Measurements from ENCODE around the gene MAML3.

The MAML3 gene

DNA sequence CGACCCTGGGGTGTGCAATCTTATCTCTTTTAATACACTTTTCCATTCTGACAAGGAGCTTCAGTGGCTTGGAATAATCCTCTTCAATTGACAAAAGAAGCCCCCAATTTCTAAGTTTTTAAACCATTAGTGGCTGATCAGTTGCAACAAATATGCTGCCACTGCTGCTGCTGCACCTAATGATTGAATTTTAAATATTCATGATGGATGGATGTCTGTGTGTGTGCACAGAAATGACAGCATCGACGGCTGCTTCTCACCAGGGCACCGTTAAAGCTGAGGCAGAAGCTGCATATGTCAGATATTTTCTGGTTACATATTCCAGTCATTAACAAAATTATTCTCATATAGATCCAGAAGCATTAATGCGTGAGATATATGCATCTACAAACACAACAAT lies 306.0 kb downstream of the MAML3 start:
- TF ChIP-seq, protein P1, sequence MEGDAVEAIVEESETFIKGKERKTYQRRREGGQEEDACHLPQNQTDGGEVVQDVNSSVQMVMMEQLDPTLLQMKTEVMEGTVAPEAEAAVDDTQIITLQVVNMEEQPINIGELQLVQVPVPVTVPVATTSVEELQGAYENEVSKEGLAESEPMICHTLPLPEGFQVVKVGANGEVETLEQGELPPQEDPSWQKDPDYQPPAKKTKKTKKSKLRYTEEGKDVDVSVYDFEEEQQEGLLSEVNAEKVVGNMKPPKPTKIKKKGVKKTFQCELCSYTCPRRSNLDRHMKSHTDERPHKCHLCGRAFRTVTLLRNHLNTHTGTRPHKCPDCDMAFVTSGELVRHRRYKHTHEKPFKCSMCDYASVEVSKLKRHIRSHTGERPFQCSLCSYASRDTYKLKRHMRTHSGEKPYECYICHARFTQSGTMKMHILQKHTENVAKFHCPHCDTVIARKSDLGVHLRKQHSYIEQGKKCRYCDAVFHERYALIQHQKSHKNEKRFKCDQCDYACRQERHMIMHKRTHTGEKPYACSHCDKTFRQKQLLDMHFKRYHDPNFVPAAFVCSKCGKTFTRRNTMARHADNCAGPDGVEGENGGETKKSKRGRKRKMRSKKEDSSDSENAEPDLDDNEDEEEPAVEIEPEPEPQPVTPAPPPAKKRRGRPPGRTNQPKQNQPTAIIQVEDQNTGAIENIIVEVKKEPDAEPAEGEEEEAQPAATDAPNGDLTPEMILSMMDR (conservative IDR thresholded peaks at IDR 0.05) = no peak
- peak overlapping the region; percentile 96 for H3K27ac ChIP-seq

GRCh38 chr4:139847602-139848001 lies 306.4 kb downstream of the MAML3 start:
- TF ChIP-seq, protein P1 (conservative IDR thresholded peaks at IDR 0.05) = no peak
- H3K27ac ChIP-seq = peak overlapping the region; percentile 96

- TF ChIP-seq, protein P1 (conservative IDR thresholded peaks at IDR 0.05) = no peak
- peak overlapping the region; percentile 96 for H3K27ac ChIP-seq
Observed at GRCh38 chr4:139846766-139847165, 307.2 kb downstream of the MAML3 start.

GRCh38 chr4:139845453-139846093 lies 308.4 kb downstream of the MAML3 start:
- TF ChIP-seq, protein P1 (conservative IDR thresholded peaks at IDR 0.05) = no peak
- peak overlapping the region; percentile 96 for H3K27ac ChIP-seq

DNA sequence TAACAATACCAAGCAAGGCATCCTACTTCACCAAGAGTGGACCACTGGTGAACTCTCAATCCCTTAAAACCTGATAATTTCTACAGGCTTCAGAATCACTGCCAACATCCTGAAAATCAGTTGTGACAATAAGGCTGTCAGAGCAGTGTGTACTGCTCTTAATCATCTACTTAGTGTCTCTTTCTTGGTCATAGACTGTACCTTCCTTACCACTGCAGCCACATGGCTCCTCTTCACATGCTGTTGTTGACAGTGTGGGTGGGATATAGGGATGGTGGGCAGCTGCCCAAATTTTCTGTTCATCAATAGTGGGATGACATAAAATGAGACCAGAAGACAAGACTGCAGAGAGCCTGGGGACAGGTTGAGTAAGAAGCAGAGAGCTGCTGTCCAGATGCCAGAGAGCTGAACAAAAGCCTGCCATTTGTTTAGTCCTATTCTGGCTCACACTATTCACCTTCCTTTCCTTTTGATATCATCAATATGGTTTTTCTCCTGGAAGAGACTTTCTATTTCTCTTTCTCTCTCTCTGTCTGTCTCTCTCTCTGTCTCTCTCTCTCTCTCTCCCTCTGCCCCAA lies 309.4 kb downstream of the MAML3 start:
- TF ChIP-seq, protein P1 (conservative IDR thresholded peaks at IDR 0.05) = no peak
- peak overlapping the region; percentile 96 for H3K27ac ChIP-seq

- TF ChIP-seq, protein P1 (conservative IDR thresholded peaks at IDR 0.05) = no peak
- H3K27ac ChIP-seq = peak overlapping the region; percentile 96
Observed at GRCh38 chr4:139844057-139844456, 309.9 kb downstream of the MAML3 start.

- TF ChIP-seq, protein P1 (conservative IDR thresholded peaks at IDR 0.05) = no peak
Observed at GRCh38 chr4:139843641-139844040, 310.3 kb downstream of the MAML3 start.

More at GRCh38 chr4:139843641-139844040, 310.3 kb downstream of the MAML3 start:
- peak overlapping the region; percentile 96 for H3K27ac ChIP-seq

Measured in VCaP (cell line).